ENCODE results near the gene SOD3.

GRCh38 chr4:24770667-24771066 is 24.7 kb upstream of the SOD3 start:
- TF ChIP-seq, protein P1, sequence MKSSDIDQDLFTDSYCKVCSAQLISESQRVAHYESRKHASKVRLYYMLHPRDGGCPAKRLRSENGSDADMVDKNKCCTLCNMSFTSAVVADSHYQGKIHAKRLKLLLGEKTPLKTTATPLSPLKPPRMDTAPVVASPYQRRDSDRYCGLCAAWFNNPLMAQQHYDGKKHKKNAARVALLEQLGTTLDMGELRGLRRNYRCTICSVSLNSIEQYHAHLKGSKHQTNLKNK (CRISPR knock-in tag; IDR thresholded peaks at IDR 0.05), result no peak
- TF ChIP-seq, protein P2, sequence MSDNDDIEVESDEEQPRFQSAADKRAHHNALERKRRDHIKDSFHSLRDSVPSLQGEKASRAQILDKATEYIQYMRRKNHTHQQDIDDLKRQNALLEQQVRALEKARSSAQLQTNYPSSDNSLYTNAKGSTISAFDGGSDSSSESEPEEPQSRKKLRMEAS (CRISPR knock-in tag; IDR thresholded peaks at IDR 0.05), result no peak
- TF ChIP-seq, protein P3, sequence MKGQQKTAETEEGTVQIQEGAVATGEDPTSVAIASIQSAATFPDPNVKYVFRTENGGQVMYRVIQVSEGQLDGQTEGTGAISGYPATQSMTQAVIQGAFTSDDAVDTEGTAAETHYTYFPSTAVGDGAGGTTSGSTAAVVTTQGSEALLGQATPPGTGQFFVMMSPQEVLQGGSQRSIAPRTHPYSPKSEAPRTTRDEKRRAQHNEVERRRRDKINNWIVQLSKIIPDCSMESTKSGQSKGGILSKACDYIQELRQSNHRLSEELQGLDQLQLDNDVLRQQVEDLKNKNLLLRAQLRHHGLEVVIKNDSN (CRISPR knock-in tag; IDR thresholded peaks at IDR 0.05), result no peak
